Medulla oblongata (tissue), 1 donor: Measurements from ENCODE around the gene TIFAB.
A peak's percentile ranks its signal among the peaks of the same experiment; 100 is the strongest.

Experiments used
- DNase-seq: peaks from one replicate; pipeline ENCODE4 v3.0.0-alpha.2; 2015; ENCODE audit errors: extremely low spot score

TIFAB gene

DNA sequence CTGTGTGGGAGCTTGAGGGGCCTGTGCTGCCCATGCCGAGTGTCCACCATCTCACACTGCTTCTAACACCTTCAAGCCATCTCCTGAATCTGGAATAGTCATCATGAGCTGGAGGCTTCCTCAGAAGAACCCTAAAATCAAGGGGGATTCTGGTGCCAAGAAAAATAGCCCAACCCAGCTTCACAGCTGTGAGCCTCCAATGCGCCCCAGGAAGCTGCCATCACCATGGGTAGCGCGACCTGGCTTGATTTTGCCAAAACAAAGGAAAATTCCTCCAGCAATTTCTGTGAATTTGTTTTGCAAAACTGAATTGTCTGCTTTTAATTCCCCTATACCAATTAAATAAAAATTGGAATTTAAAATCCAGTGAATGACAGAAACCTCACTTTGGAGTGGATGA lies 6.2 kb upstream of the TIFAB start:
- DNase-seq = no peak

- peak; percentile 61 for DNase-seq
Measured at GRCh38 chr5:135457424-135458071, 5.4 kb upstream of the TIFAB start.

DNA sequence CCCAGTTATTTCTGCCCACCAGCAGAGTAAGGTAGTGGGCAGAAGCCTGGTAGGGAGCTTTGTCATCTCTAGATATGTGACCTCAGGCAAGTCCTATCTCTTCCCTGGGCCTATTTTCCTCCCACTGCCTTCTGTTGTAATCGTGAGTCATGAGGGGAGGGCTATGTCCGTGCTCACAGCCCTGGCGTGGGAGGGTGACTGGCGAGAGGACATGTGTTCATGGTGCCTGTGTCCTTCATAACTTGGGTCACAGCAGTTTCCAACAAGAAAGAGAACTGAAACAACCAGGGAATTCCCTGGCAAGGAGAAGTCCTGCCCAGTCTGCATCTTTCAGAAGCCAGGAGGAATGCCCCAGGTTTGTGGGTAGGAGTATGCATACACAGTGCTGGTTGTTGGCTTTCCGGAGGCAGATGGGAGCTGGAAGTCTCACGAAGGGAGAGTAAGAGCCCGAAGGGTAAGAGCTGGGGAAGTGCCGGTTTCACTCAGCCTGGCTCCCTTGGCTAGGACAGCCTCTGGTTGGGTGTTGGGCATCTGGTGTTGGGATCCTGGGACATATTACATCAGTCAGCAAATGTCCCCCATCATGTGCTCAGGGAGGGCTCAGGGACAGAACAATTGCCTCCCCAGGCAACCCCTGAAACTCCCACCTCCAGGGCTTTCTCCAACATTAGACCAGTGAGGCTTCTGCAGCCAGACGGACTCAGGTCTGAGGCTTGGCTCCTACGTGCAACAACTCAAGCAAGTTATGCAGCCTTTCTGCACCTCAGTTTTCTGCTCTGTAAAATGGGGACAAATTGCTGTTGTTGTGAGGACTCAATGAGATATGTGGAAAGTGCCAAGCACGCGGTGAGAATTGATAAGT lies 4.3 kb upstream of the TIFAB start:
- peak; percentile 72 for DNase-seq

GRCh38 chr5:135455876-135456237 lies 3.7 kb upstream of the TIFAB start:
- DNase-seq = no peak

GRCh38 chr5:135454946-135455345 lies 2.8 kb upstream of the TIFAB start:
- no peak for DNase-seq

DNA sequence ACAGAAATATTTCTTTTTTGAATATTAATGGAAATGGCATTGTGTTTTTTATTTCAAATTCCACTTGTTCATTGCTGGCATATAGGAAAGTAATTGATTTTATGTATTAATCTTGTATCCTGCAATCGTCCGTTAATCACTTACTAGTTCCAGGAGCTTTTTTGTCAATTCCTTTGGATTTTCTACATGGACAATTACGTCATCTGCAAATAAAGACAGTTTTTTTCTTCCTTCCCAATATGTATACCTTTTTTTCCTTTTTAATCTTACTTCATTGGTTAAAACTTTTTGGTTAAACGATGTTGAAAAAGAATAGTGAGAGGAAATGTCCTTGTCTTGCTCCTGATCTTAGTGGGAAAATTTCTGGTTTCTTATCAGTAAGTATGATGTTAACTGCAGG lies 1.5 kb upstream of the TIFAB start:
- no peak for DNase-seq

- no peak for DNase-seq
Measured at GRCh38 chr5:135451581-135452320, 400 bp downstream of the TIFAB start.

DNA sequence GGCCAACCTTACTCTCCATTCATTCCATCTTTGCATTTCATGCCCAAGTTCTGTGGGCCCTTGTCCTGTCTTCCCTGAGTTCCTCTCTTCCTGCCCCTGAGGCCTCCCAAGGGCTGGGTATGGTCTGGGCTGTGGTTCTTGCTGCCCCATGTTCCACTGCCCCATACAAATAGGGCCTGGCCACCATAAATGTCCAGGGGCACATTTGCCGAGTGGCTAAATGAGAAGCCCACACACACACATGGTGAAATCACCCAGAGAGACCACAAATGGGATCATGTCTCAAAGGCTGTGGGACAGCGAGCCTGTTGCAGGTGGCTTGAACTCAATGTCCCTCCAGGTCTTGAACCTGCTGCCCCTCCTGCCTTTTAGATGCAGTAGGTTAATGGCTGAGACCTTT lies 1.2 kb downstream of the TIFAB start:
- DNase-seq = no peak

DNA sequence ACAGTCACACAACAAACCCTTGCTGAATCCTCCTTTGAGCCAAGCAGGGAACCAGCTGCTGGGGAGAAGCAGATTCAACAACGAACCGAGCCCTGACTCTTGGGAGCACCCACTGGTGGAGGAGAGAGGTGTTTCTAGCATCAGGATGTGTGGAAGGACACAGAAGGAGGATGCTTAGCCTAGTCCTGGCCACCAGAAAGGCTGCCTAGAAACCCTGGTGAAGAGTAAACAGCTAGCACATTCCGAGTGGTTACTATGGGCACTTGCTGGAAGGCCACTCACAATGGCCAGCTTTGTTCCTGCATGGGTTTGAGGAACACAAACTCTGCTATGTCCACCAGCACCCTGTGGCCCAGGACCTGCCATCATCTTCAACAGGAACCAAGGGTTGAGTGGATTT lies 1.8 kb downstream of the TIFAB start:
- no peak for DNase-seq

GRCh38 chr5:135449644-135450043 lies 2.5 kb downstream of the TIFAB start:
- DNase-seq = no peak

GRCh38 chr5:135448791-135449507 lies 3.2 kb downstream of the TIFAB start:
- DNase-seq = no peak

DNA sequence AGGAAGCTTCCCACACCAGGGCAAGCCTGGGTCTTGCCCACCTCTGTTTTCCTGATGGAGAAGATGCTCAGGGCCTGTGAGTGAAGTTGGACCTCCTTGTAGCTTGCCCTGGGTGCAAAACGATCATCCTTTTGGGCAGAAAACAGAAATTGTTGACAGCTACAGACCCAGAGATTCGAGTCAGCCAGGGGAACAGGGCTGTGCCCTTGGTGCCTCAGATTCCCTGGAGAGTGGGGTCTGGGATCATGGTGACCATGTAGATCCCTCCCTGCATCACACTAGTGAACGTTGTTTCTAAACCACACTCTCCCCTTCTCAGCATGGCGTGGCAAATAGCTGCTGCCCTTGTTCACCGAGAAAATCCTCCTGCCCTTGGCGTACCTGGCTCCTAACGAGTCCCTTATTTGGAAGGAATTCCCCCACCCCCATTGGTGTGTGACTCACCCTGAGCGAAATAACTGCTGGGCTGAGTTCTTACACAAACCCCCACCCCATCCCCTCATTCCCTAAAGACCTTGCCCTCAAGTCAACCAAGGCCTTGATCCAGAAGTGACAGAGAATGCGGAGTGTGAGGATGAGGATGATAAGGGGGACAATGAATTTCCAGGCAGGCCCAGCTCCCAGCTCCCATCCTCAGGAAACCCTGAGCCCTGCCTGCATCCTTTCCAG lies 3.9 kb downstream of the TIFAB start:
- DNase-seq = no peak

DNA sequence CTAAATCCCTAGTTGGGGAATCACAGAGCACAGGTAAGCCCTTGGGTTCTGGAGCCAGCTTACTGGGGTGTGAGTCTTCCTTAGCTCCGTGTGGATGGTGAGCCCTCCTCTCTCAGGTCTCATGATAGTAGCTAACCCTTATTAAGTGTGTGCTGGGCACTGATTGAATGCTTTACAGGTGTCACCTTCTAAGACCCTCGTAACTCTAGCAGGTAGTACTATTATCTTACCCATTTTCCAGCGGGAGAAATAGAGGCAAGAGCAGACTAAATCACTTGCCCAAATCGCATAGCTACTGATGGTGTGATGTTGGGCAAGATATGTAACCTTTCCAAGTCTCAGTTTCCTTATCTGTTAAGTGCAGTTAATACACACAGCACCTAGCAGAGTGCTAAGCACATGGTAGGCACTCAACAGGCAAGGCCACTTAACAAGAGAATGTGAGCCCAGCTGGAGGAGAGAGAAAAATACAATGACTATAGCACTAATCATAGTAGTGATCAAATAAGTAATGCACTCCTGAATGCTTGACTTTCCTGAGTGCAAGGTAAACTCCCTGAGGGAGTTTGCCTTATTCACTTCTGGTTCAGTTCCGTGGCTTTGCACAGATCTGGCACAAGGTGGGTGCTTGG lies 4.7 kb downstream of the TIFAB start, which contains the start of gene DCANP1:
Gene DCANP1, minus strand, starts transcription at position 51 of the 632 bp plus-strand sequence. CDS start 240 bp downstream, outside the sequence.
- no peak for DNase-seq

- DNase-seq = no peak
Measured at GRCh38 chr5:135446615-135447014, 5.5 kb downstream of the TIFAB start.

DNA sequence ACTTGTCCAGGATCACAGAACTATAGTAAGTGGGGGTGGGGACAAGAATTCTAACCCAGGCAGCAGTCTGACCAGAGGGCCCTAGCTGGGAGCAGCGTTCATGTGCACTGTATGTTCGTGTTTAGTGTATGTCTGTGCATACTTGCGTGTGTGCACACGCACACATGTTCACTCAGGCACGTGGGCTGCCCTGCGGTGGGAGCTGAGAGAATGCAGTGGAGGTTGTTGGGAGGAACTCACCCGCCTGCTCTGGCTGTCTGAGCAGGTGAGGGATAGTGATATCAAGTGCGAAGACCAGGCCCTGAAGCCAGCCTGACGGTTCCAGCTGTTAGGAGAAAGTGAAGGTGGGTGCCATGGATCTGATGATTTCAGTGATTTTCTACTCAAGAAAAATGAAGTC lies 5.9 kb downstream of the TIFAB start:
- DNase-seq = no peak

DNA sequence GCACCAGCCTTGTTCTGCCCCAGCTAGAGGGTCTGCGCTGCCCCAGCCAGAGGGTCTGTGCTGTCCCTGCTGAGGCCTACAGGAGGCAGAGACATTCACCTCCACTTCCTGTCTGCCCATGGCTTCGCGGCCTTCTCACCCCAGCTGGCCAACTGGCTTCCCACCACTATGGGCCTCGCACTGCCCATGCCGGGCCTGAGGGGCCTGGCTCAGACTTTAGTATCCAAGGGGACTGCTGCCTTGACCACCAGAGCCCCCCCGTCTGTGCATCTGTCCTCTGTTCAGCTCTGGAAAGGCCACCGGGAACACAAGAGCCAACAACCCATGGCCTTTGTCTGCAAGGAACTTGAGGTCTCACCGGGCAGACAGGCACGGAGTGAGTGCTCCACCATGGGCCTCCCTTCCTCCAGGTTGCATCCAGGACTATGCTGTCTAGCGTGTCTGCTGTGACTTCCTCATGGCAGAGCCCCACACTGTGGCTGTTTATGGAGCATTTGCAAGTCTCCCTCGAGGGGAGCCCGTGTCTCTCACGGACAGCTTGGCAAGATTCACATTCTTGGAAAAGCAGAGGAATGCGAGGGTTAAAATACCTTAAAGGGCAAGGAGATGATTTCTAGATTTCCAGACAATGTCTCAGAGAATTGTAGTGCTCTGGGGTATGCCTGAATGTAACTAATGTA lies 6.7 kb downstream of the TIFAB start:
- no peak for DNase-seq

GRCh38 chr5:135444881-135445280 lies 7.3 kb downstream of the TIFAB start:
- DNase-seq = no peak

DNA sequence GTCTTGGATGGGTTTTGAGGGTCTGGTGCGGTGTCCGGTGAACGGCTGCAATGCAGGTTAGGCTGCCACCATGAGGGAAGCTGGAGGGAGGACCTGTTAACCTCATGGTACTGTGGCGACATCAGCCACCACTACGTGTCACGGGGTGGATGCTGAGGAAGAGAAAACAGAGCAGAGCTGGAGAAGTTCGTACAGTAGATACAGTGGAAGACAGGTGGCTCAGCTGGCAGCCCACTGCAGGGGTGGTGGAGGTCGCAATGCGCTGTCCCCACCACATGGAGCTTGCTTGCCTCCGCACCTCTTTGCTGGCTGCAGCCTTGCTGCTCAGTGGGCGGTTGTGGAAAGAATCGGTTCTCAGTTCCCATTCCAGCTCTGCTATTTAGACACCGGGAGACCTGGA lies 7.8 kb downstream of the TIFAB start:
- DNase-seq = no peak

GRCh38 chr5:135443161-135443960 lies 8.8 kb downstream of the TIFAB start:
- DNase-seq = no peak
